Suppressor macrophage (primary cell): Measurements from ENCODE around the gene CLPTM1.
A peak's percentile ranks its signal among the peaks of the same experiment; 100 is the strongest.
"Not testable (repeated sequence)": the region's sequence is repeated elsewhere in the genome, so short reads cannot be mapped to it uniquely, and the experiment has no call there.

Experiments used
- DNase-seq, 4 experiments: peaks; one replicate each; pipeline ENCODE4 v3.0.0-alpha.2; 2020 to 2022

The CLPTM1 gene

GRCh38 chr19:44974857-44975256 is 19.7 kb downstream of the CLPTM1 start:
- DNase-seq, result no peak

GRCh38 chr19:44975444-44975843 is 20.3 kb downstream of the CLPTM1 start:
- DNase-seq, result no peak

DNA sequence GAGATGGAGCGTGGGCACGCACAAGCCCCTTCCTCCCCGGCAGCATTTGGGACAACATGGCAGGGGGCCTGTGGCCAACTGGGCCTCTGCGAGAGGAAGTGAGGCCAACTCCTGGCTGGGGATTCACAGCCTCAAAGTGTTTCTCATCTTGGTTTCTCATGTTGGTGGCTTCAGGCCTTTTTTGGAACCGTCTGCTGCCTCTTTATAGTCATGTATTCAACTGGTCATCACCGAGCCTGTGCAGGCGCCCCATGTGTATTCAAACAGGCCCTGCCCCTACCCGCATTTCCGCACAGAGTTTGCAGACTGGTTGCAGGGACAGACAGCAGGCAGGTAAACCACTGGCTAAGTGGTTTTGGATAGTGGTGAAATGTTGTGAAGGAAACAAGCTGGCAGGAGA is 28.8 kb downstream of the CLPTM1 start:
- no peak for DNase-seq

- no peak for DNase-seq
Observed at GRCh38 chr19:44985445-44985844, 30.3 kb downstream of the CLPTM1 start.

DNA sequence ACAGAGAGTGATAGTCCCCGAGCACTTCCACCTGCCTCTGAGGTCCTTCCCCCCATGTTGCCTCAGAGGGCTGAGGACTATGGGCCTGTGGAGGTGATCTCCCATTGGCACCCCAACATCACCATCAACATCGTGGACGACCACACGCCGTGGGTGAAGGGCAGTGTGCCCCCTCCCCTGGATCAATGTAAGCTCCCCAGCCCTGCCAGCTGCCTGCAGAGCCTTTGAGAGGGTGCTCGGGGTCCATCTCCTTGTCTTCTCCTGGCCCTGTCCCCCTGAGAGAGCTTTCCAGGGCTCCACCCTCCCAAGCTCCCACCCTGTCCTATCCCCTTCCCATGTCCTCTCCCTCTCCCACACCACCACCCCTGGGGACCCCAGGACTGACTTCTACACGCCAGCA is 31.2 kb downstream of the CLPTM1 start:
- no peak for DNase-seq

GRCh38 chr19:44987148-44987675 is 32.0 kb downstream of the CLPTM1 start:
- peak in 2 of 4 experiments; percentile 21 to 48 for DNase-seq

GRCh38 chr19:44988273-44988672 is 33.1 kb downstream of the CLPTM1 start:
- no peak for DNase-seq

- peak; percentile 59 to 81 (median 68) for DNase-seq
Observed at GRCh38 chr19:44988896-44989556, 33.8 kb downstream of the CLPTM1 start.

- DNase-seq, result no peak
Observed at GRCh38 chr19:44990459-44990858, 35.3 kb downstream of the CLPTM1 start.

DNA sequence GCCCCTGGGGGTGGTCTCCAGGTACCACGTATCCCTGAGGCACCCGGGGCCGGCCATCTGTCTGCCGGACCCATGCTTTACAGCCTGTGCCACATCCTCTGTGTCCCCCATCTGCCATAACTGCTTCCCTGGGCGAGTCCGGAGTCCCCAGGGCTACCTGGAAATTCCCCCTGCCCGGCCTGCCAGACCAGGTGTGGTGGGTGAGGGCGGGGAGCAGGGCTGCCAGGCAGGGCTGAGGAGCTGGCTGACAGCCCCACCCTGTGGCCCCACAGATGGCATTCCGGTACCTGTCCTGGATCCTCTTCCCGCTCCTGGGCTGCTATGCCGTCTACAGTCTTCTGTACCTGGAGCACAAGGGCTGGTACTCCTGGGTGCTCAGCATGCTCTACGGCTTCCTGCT is 35.8 kb downstream of the CLPTM1 start:
- no peak for DNase-seq

GRCh38 chr19:44992336-44993163 is 37.4 kb downstream of the CLPTM1 start:
- DNase-seq, result no peak

GRCh38 chr19:44993526-44993925 is 38.3 kb downstream of the CLPTM1 start:
- DNase-seq, result no peak

DNA sequence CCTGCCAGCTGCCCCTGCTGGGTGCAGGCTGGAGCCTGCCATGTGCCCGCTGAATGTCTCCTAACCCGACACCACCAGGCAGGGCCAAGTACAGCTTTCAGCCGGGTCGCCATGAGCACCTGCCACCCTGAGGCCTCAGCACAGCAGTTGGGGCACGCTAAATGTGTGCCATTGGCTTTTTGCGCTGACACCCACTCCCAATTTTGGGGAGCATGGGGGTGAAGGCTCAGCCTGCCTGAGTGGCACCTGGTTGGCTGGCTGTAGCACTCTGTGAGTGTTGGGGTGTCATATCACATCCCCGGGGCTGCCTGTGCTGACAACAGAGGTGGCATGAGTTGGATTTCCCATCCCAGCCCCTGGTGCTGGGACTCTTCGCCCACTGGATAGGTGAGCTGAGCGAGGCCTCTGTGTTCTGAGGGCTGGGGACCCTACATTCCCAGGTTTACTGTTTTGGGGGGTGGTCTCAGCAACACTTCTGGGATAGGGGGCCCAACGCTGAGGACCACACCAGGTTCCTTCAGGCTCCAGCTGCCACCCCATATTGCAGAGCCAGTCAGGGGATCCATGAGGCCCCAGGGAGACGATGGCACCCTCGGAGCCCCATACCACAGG is 38.9 kb downstream of the CLPTM1 start:
- DNase-seq, result no peak

DNA sequence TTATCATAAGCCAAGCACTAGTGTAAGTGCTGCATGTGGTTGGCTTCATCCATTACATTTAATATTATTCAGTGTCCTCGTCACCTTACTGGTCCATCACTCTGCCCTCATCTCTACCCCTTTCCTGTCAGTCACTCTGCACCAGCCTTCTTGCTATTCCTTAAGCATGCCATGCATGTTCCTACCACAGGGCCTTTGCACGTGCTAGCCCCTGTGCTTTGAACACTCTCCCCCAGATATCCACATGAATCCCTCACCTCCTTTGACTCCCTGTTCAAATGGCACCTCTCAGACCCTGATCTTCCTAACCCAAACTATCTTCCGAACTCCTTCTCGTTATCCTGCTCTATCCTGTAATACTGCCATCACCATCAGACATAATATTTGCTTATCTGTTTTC is 42.8 kb downstream of the CLPTM1 start:
- no peak for DNase-seq

GRCh38 chr19:44999131-44999925 is 44.1 kb downstream of the CLPTM1 start:
- not testable (repeated sequence) for DNase-seq

DNA sequence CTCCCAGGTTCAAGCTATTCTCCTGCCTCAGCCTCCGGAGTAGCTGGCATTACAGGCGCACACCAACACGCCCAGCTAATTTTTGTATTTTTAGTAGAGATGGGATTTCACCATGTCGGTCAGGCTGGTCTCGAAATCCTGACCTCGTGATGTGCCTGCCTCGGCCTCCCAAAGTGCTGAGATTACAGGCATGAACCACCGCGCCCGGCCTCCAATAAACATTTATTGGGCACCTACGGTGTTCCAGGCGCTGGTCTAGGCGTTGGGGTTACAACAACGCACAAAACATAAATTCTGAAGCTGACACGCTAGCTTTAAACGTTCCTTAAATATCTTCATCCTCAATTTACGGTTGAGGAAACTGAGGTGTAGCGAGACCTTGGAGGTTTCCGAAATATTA is 45.5 kb downstream of the CLPTM1 start:
- not testable (repeated sequence) for DNase-seq

GRCh38 chr19:45001087-45001739 is 46.0 kb downstream of the CLPTM1 start, which contains the start of gene RELB:
Gene RELB, plus strand, starts transcription at chr19:45001464. Its CDS starts 116 bp downstream, at chr19:45001580.
- DNase-seq, result peak; percentile 97 to 99 (median 98)

GRCh38 chr19:45003485-45003884 is 48.3 kb downstream of the CLPTM1 start:
- DNase-seq, result no peak

- DNase-seq, result no peak
Observed at GRCh38 chr19:45005787-45006186, 50.6 kb downstream of the CLPTM1 start.

GRCh38 chr19:45008552-45008951 is 53.4 kb downstream of the CLPTM1 start:
- no peak for DNase-seq

DNA sequence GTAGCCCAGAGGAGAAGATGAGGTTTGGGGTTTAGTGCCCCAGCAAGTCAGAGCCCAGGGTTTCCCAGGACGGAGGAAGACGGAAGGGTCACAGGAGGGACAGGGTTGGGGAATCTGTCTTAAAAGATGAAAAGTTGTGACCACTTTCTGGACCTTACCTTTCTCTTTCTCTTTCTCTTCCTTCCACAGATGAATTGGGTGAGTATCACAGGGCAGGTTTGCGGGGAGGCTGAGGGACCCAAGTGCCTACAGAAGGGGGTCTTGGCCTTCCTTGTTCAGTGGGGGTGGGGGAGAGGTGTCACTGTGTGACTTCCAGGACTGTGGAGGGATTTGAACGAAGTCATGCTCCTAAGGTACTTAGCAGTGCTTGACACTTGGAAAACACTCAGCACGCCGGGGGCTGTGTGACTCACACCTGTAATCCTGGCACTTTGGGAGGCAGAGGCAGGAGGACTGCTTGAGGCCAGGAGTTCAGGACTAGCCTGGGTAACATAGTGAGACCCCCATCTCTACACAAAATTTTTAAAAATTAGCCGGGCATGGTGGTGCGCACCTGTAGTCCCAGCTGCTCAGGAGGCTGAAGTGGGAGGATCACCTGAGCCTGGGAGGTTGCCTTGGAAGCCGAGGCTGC is 54.6 kb downstream of the CLPTM1 start:
- DNase-seq, result no peak
